ENCODE measurements around the gene CYP26C1. TPM values are rescaled to one million over a fixed set of nuclear protein-coding genes. Genes with fewer than 3 reads are reported as not detected.
A peak's percentile ranks its signal among the peaks of the same experiment; 100 is the strongest.

The CYP26C1 gene
- total RNA-seq, 1 donor from 2014 or later: 0.17 TPM

DNA sequence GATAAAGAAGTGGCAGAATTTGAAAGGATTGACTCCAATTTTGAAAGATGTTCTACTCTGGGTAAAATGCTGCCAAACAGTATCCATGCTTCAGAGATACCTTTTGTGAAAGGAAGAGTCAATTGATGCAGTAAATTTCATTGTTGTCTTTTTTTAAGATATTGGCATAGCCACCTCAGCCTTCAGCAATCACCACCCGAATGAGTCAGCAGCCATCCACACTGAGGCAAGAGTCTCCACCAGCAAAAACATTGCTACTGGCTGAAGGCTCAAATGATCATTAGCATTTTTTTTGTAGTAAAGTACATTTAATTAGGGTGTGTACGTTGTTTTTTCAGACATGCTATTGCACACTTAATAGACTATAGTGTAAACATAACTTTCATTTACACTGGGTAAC, 31.7 kb upstream of the CYP26C1 start:
- no peaks in the 10 kb centered on the region for H3K27me3 ChIP-seq (ENCODE audit: control insufficient read depth, insufficient read depth, low read length)
- H3K4me3 ChIP-seq (ENCODE audit: low read depth, low read length): no peak overlapping the region
- peak; percentile 16 for DNase-seq (ENCODE audit: low read depth)
- no peaks in the 10 kb centered on the region for H3K36me3 ChIP-seq (ENCODE audit: control insufficient read depth, insufficient read depth, low read length)
- TF ChIP-seq, protein P1, sequence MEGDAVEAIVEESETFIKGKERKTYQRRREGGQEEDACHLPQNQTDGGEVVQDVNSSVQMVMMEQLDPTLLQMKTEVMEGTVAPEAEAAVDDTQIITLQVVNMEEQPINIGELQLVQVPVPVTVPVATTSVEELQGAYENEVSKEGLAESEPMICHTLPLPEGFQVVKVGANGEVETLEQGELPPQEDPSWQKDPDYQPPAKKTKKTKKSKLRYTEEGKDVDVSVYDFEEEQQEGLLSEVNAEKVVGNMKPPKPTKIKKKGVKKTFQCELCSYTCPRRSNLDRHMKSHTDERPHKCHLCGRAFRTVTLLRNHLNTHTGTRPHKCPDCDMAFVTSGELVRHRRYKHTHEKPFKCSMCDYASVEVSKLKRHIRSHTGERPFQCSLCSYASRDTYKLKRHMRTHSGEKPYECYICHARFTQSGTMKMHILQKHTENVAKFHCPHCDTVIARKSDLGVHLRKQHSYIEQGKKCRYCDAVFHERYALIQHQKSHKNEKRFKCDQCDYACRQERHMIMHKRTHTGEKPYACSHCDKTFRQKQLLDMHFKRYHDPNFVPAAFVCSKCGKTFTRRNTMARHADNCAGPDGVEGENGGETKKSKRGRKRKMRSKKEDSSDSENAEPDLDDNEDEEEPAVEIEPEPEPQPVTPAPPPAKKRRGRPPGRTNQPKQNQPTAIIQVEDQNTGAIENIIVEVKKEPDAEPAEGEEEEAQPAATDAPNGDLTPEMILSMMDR (IDR thresholded peaks at IDR 0.05; ENCODE audit: insufficient read depth, low read length, poor library complexity, severe bottlenecking): no peak

DNA sequence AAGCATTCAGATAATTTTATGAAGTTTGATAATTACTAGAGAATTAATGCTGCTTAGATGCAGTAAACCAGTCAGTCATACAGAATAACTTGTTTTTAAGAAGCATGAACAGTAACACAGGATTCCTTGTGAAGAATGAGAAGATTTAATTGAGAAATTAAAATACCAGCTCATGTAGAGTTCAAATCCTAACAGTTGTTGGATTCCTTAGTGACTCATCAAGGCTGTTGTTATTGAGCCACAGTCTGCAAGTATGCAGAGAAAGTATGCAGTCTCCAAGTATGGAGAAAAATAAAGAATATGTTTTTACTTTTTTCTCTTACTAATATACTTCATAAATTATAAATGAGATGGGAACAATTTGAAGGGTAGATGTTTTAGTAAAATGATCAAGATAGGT, 30.2 kb upstream of the CYP26C1 start:
- TF ChIP-seq, protein P1 (IDR thresholded peaks at IDR 0.05; ENCODE audit: insufficient read depth, low read length, poor library complexity, severe bottlenecking): no peak
- no peaks in the 10 kb centered on the region for H3K36me3 ChIP-seq (ENCODE audit: control insufficient read depth, insufficient read depth, low read length)
- H3K27me3 ChIP-seq (ENCODE audit: control insufficient read depth, insufficient read depth, low read length): no peaks in the 10 kb centered on the region
- H3K4me3 ChIP-seq (ENCODE audit: low read depth, low read length): no peak overlapping the region
- DNase-seq (ENCODE audit: low read depth): peak; percentile 51

DNA sequence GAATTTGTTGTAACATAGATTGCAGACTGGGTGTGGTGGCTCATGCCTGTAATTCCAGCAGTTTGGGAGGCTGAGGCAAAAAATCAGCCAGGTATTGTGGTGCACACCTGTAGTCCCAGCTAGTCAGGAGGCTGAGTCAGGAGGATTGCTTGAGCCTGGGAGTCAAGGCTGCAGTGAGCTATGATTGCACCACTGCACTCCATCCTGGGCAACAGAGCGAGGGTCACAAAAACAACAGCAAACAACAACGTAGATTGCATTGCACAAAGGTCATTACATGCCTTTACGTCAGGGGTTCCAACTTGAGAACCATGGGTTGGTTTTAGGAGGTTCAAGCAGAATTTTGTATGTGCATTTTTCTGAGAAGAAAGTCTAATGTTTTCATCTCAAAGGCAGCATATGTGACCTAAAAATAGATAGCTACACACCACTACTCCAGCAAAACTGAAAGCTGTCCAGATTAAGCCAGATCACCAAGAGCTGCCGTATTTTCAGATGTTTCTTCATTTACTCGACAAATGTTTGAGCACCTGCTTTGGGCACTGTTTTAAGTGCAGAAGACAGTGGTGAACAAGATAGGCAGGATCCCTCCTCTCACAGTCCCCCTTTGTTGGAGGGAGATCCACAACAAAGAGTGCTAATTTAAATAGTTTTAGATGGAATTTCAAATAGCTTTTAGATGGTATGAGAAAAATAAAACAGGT, 28.3 kb upstream of the CYP26C1 start:
- DNase-seq (ENCODE audit: low read depth): no peak
- Histone ChIP-seq H3K36me3 (ENCODE audit: control insufficient read depth, insufficient read depth, low read length) (no peaks in the 10 kb centered on the region), H3K27me3 (ENCODE audit: control insufficient read depth, insufficient read depth, low read length) (no peaks in the 10 kb centered on the region), H3K4me3 (ENCODE audit: low read depth, low read length) (no peak overlapping the region)
- TF ChIP-seq, protein P1 (IDR thresholded peaks at IDR 0.05; ENCODE audit: insufficient read depth, low read length, poor library complexity, severe bottlenecking): no peak

DNA sequence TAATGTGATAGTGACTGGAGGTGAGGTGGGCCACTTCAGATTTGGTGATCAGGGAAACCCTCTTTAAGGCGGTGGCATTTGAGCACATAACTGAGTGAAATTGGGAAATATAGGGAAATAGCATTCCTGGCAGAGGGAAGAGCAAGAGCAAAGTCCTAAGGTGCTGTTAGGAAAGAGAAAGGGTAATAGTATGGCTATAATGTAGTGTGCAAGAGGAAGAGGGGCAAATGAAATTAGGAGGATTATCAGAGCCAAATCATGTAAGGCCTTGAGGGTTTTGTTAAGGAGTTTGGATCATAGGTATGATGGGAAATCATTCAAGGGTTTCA, 27.8 kb upstream of the CYP26C1 start:
- H3K27me3 ChIP-seq (ENCODE audit: control insufficient read depth, insufficient read depth, low read length): no peaks in the 10 kb centered on the region
- no peak overlapping the region for H3K4me3 ChIP-seq (ENCODE audit: low read depth, low read length)
- TF ChIP-seq, protein P1 (IDR thresholded peaks at IDR 0.05; ENCODE audit: insufficient read depth, low read length, poor library complexity, severe bottlenecking): no peak
- DNase-seq (ENCODE audit: low read depth): no peak
- no peaks in the 10 kb centered on the region for H3K36me3 ChIP-seq (ENCODE audit: control insufficient read depth, insufficient read depth, low read length)

DNA sequence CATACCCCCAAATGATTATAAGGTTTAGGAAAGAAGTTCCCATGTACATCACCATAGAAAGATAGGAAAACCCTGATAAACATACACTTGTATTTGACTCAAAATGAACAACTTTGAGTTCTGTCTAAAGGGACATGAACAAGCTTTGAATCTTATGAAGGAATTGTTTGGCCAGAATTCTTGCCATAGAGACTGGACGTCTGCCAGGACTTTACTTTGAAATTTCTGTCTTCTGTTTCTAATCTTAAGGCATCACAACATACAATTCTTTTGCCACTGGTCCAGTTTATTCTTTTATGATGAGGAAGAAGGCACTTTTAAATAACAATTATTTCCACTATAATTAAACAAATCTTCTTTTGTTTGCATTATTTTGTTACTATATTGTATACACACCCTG, 26.2 kb upstream of the CYP26C1 start:
- H3K36me3 ChIP-seq (ENCODE audit: control insufficient read depth, insufficient read depth, low read length): no peaks in the 10 kb centered on the region
- DNase-seq (ENCODE audit: low read depth): no peak
- H3K27me3 ChIP-seq (ENCODE audit: control insufficient read depth, insufficient read depth, low read length): no peaks in the 10 kb centered on the region
- TF ChIP-seq, protein P1 (IDR thresholded peaks at IDR 0.05; ENCODE audit: insufficient read depth, low read length, poor library complexity, severe bottlenecking): no peak
- H3K4me3 ChIP-seq (ENCODE audit: low read depth, low read length): no peak overlapping the region

DNA sequence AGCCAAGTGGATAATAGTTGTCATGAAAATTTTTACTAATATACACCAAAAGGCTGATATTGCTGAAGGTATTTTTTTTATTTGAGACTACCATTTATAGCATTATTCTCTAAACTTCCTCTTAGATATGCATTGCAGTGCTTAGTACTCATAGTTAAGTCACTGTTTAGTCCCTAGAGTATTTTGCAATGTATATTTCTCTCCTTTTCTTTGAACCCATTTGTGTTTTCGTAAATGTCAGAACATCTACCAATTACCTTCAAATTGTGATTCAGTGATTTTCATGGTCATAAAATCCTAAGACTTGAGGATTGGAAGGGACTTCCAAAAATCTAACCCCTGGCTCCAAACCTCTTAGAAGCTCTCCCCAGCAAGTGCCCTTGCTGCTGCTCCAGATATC, 21.5 kb upstream of the CYP26C1 start:
- DNase-seq (ENCODE audit: low read depth): no peak
- Histone ChIP-seq H3K27me3 (ENCODE audit: control insufficient read depth, insufficient read depth, low read length) (no peaks in the 10 kb centered on the region), H3K36me3 (ENCODE audit: control insufficient read depth, insufficient read depth, low read length) (no peaks in the 10 kb centered on the region), H3K4me3 (ENCODE audit: low read depth, low read length) (no peak overlapping the region)
- TF ChIP-seq, protein P1 (IDR thresholded peaks at IDR 0.05; ENCODE audit: insufficient read depth, low read length, poor library complexity, severe bottlenecking): no peak
